Activated CD4-positive, alpha-beta T cell treated with anti-CD3 and anti-CD28 coated beads, Interleukin-2, amount 50 U/mL, for 48 hours (primary cell): Measurements from ENCODE around the gene USF2.

Experiments
- DNase-seq, 2 experiments: peaks; one replicate each; pipeline ENCODE4 v3.0.0-alpha.2; 2020

The USF2 gene

DNA sequence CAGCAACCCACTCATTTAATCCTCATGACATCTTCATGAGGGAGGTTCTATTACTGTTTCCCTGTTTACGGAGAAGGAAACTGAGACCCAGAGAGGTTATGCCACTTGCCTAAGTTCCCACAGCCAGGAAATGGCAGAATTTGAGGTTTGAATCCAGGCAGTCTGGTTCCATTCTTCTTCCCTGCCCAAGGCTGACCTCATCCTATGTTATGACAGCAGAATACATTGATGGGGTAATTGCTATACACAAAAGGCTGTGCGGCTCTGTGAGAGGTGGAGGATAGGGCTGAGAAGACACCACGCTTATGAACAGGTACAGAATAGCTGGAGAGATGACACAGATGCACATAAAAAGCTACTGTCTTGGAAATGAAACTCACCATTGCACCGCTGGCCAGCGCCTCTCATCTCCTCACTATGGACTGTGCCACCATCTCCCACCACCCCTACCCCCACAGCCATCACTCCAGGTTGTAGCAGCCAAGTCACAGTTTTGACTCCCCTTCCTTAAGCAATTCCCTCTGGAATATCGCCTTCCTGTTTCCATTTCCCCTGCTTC, 34.7 kb downstream of the USF2 start:
- DNase-seq = no peak

DNA sequence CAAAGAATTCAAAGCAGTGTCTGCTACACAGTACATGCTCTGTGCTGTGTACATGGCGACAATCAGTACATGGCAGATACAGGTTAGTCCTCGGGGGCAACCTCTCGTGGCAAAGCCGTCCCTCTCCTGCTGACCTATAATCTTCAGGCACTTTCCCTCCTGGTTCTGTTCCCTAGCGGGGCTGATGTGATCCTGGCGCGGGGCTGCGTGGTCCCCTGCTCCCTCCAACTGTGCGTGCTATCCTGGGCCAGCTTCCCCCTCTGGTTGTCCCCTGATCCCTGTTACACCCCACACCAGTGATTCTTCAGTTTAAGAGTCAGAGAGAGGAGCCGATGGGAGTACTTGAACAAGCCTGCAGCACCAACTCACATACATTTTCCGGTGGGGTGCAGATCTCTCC, 35.3 kb downstream of the USF2 start:
- no peak for DNase-seq

DNA sequence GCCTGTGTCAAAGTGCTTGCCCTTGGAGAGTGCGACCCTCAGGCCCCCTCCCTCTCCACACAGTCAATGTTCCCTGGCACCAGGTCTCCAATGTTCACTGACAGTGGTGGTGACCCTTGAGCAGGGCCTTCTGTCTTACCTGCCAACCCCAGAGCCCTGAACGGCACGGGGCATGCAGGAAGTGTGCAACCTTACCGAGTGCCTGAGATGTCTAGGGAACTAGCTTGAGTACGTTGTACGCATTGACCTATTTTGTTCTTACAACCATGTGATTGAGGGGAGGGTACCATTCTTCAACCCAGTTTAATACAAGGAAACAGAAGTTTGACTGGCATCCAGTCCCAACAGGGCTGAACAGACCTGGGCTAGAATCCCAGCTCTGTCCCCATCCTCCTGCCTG, 36.4 kb downstream of the USF2 start:
- no peak for DNase-seq

- peak in 1 of 2 experiments; percentile 27 for DNase-seq
Measured at GRCh38 chr19:35306473-35307246, 37.9 kb downstream of the USF2 start.

DNA sequence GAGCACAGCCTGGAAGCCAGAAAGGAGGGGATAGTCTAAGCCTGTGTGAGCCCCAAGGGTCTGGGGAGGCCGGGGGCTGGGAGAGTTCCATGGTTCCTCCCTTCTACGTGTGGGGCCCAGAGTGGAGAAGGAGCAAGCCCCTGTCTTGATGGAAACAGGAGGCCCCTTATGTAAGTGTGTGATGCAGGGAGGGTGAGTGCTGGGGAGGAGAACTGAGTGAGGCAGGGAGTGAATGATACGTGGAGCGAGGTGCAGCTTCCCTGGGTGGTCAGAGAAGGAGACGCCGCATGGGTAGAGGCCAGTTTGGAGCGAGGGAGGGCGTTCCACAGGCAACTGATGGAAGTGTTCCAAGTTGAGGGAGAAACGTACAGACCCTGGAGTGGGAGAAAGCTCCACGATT, 39.2 kb downstream of the USF2 start:
- no peak for DNase-seq

DNA sequence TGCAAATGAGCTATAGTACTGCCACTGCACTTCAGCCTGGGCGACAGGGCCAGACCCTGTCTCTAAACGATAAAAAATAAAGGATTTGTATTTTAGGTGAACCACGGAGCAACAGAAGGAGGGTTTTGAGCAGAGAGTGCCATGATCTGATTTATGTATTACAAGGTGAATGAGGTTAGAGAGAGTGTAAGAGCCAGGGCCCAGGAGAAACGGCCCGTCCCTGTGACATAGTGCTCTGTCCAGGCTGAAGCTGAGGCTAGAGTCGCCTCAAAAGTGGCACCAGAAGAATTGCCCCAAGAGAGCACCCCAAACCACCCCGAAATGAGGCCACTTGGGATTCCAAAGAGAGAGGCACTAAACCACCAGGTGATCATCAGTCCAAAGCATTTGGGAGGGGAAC, 40.1 kb downstream of the USF2 start:
- no peak for DNase-seq

- no peak for DNase-seq
Measured at GRCh38 chr19:35309481-35310279, 40.9 kb downstream of the USF2 start.

- DNase-seq = no peak
Measured at GRCh38 chr19:35310331-35310730, 41.6 kb downstream of the USF2 start.

DNA sequence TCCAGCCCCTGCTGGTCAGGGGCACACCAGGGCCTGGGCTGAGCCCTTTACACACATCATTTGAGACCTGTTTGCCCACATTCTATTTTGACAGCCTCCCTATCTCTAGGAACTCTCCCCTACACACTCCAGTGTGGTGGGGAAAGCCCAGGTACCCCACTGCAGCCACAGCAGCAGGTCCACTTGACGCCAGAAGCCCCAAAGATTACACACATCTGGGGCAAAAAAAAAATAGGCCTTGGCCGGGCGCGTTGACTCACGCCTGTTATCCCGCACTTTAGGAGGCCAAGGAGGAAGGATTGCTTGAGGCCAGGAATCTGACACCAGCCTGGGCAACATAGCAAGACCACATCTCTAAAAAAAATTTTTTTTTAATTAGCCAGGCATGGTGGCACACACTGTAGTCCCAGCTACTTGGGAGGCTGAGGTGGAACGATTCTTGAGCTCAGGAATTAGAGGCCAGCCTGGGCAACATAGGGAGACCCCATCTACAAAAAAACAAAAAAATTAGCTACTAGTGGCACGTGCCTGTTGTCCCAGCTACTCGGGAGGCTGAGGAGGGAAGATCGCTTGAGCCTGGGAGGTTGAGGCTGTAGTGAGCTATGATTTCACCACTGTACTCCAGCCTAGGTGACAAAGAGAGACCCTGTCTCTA, 42.2 kb downstream of the USF2 start:
- no peak for DNase-seq

GRCh38 chr19:35311901-35312665, 43.3 kb downstream of the USF2 start:
- DNase-seq = no peak

GRCh38 chr19:35313587-35313986, 44.8 kb downstream of the USF2 start:
- no peak for DNase-seq

DNA sequence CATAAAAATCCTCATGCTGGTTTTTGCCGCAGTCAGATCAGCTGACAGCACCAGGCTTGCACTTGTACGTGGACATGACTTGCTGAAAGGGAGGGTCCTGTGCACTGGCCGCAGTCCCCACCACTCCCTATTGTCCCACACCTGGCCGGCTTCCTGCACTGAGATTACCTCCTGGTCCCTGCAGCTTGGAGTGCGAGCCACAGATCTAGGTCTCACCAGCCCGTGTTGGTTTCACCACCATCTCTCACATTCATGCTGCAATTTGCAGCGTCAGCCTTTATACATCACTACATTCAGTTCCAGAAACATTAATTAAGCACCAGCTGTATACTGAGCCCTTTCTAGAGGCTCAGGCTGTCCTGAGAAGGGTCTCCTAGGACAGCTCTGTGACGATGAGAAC, 45.3 kb downstream of the USF2 start:
- DNase-seq = no peak

DNA sequence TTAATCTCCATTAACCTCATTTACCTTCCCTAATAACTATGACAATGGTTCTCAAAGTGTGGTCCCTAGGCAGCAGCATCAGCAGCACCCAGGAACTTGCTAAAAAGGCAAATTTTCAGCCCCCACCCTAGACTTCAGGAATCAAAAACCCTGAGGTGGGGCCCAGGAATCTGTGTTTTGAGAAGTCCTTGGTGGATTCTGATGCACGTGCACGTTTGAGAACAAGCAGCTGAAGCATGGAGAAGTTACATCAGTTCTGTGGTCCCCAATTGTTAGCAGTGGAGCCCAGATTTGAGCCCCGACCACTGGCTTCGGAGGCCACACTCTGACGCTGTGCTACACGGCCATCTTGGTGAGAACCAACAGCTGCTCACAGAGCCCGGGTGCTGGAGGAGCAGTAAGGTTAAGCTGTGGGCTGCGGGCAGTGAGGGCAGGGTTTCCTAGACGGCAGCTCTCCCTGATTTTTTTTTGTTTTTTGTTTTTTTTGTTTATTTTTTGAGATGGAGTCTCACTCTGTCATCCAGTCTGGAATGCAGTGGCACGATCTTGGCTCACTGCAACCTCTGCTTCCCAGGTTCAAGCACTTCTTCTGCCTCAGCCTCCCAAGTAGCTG, 46.2 kb downstream of the USF2 start:
- DNase-seq = no peak

DNA sequence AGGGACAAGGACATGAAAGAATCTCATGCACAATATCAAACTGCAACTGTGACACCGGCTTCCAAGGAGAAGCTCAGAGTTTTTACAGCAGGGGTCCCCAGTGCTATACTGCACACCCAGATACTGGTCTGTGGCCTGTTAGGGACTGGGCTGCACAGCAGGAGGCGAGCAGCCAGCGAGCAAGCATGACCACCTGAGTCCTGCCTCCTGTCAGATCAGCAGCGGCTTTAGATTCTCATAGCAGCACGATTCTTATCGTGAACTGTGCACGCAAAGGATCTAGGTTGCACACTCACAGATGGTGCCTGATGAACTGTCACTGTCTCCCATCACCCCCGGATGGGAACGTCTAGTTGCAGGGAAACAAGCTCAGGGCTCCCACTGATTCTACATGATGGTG, 47.1 kb downstream of the USF2 start:
- no peak for DNase-seq

DNA sequence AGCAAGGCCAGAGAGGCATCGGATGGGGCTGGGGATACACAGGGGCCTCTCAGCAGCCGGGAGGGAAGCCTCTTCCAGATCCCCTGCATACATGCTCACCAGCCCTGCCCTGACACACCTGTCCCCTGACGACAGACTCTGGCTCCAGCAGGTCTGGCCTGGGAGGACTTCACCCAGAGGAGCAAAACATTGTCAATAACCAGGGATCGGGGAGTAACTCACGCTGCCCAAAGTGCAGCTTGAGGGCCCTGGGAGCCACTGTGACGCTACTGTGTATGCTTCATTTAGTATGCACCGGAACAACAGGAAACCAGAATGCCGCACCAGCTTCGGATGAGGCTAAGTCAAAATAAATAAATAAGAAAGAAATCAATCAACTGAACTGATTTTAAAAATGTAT, 47.8 kb downstream of the USF2 start:
- DNase-seq = no peak

DNA sequence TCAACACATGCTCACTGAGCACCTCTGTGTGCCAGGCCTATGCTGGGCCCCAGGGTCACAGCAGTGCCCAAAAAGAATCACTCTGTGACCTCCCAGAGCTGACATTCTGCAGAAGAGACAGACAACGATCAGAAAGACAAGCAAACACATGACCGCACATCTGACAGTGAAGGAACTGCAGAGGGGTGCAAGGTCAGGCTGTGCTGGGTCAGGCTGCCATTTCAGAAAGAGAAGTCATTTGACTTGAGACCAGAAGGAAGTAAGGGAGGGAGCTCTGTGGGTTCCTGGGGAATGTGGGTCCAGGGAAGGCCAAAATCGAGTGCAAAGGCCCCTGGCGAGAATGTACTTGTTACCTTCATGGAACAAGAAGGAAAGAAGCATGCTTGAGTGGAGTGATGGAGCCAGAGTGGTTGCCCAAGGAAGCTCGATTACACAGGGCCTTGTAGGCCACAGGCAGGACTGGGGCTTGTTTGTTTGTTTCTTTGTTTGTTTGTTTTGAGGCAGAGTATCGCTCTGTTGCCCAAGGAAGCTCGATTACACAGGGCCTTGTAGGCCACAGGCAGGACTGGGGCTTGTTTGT, 48.8 kb downstream of the USF2 start:
- DNase-seq = no peak

DNA sequence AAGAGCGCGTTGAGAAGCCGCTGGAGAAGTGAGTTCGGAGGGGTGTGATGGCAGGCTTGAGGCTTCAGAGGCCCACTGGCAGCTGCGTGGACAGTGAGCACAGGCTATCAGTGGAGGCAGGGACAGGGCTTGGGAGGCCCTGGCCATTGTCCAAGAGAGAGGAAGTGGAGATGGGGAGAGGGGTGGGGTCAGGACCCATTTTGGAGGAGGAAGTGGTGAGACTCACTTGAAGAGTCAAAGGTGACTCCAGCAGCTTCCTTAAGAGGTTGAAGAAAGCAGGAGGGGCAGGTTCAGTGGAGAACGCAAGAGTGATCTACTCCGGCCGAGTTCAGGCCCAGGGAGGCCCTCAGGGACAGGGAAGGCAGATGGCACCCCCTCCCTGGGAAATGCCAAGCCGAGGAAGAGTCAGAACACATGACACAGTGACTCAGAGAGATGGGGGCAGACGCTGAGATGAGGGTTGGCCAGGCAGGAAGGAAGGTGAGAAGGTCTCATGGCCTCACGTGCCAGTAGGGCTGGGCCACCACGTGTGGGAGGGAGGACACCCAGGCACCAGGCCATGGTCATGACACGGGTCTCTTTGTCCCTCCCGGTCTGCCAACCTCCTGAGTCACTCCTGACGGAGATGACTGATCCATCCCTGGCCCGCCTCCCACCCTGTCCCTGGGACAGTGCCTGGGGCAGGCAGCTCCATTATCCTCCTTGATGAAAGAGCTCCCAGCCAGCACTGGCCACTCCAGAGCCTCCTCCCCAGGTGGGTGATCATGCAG, 50.1 kb downstream of the USF2 start:
- DNase-seq = no peak

DNA sequence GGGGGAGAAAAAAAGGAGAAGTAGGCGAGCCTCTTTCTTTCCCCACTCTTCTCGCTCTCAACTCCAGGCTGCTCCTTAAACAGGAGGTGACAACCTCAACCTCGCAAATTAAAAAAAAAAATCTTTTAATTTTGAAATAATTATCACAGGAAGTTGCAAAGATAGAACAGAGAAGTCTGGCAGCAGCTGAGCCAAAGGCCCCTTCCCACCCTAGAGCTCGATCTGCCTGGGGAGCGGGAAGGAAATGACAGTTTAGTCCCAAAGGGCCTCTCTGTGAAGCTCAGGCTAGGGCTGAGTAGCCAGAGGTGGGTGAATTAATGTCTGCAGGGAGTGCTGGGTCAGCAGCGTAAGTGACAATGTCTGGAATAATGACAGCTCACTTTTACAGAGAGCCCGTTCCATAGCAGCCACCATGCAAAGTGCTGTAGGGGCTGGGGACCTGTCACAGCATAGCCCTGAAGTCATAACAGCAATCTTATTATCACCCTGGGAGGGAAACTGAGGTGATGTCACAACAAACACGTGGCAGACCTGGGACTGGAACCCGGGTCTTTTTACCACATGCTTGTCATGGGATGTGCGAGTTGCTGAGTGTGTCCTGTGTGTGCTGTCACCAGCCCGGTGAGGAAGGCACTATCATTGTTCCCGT, 51.4 kb downstream of the USF2 start:
- no peak for DNase-seq

DNA sequence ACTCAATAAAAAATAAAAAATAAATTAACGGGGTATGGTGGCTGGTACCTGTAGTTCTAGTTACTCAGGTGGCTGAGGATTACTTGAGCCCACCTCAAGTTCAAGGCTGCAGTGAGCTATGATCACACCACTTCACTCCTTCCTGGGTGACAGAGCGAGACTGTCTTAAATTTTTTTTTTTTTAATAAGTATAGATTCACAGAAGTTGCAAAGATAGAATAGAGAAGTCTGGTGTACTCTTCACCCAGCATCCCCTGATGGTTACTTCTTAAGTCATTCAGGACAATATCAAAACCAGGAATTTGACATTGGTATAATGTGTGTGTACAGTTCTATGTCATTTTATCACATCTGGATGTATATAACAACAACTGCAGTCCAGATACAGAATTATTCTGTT, 52.5 kb downstream of the USF2 start:
- no peak for DNase-seq

- no peak for DNase-seq
Measured at GRCh38 chr19:35322014-35322413, 53.3 kb downstream of the USF2 start.

- no peak for DNase-seq
Measured at GRCh38 chr19:35327642-35328041, 58.9 kb downstream of the USF2 start.
